Neural progenitor cell (in vitro differentiated cells): ENCODE measurements around the gene NOP14.
A peak's percentile ranks its signal among the peaks of the same experiment; 100 is the strongest.
"Not testable (repeated sequence)": the region's sequence is repeated elsewhere in the genome, so short reads cannot be mapped to it uniquely, and the experiment has no call there.

ENCODE experiments used
- CTCF ChIP-seq: fragments of 200-600 bp; sonication (generic); IDR thresholded peaks from 2 replicates; pipeline ENCODE4 v1.5.1; 2017; ENCODE audit warnings: antibody characterized with exemption, mild to moderate bottlenecking
- EZH2 ChIP-seq: fragments of 200-600 bp; sonication (generic); IDR thresholded peaks from 2 replicates; pipeline ENCODE4 v1.6.1; 2017; ENCODE audit warnings: antibody characterized with exemption, mild to moderate bottlenecking, moderate library complexity

- TF ChIP-seq CTCF, result peak; percentile 32
- not testable (repeated sequence) for TF ChIP-seq EZH2
Observed at GRCh38 chr4:2955186-2956044, 7.8 kb downstream of the NOP14 start.
